GM13977 (cell line): ENCODE results near the gene LEF1.
"Not testable (repeated sequence)": the region's sequence is repeated elsewhere in the genome, so short reads cannot be mapped to it uniquely, and the experiment has no call there.

Experiments
- DNase-seq: peaks from one replicate; pipeline ENCODE4 v3.0.0; 2012; ENCODE audit warnings: low spot score
- CTCF ChIP-seq: IDR thresholded peaks from 2 replicates; pipeline ENCODE4 v1.5.1; 2012; ENCODE audit warnings: mild to moderate bottlenecking, control low read depth; ENCODE audit not compliant: insufficient read depth; ENCODE audit errors: extremely low read depth, missing control alignments
- in situ Hi-C: fragments of 300-500 bp; cut with MboI; formaldehyde crosslinking; loops from one replicate; pipeline ENCODE4 v1.12.0; 2022; ENCODE audit warnings: low sequenced_read_pairs, low pct_unique_long_range_greater_than_20kb, mixed read lengths, inconsistent platforms; ENCODE audit not compliant: unreplicated experiment

Gene LEF1

GRCh38 chr4:108013955-108014354 lies 154.8 kb downstream of the LEF1 start:
- in situ Hi-C loops = no loop called here
- DNase-seq = no peak
- no peak for TF ChIP-seq CTCF

GRCh38 chr4:108013327-108013726 lies 155.4 kb downstream of the LEF1 start:
- DNase-seq = no peak
- in situ Hi-C loops = no loop called here
- TF ChIP-seq CTCF = no peak

- in situ Hi-C loops = not testable (repeated sequence)
Measured at GRCh38 chr4:108012382-108012781, 156.3 kb downstream of the LEF1 start.

GRCh38 chr4:108010167-108010566 lies 158.6 kb downstream of the LEF1 start:
- in situ Hi-C loops = no loop called here
- no peak for TF ChIP-seq CTCF
- DNase-seq = no peak

More at GRCh38 chr4:108012382-108012781, 156.3 kb downstream of the LEF1 start:
- DNase-seq = not testable (repeated sequence)

GRCh38 chr4:108008721-108009120 lies 160.0 kb downstream of the LEF1 start:
- no peak for TF ChIP-seq CTCF
- no peak for DNase-seq
- in situ Hi-C loops = no loop called here

GRCh38 chr4:108007984-108008383 lies 160.7 kb downstream of the LEF1 start:
- no peak for DNase-seq

GRCh38 chr4:108006361-108006760 lies 162.4 kb downstream of the LEF1 start:
- TF ChIP-seq CTCF = no peak
- no peak for DNase-seq
- in situ Hi-C loops = no loop called here

More at GRCh38 chr4:108007984-108008383, 160.7 kb downstream of the LEF1 start:
- TF ChIP-seq CTCF = no peak
- in situ Hi-C loops = no loop called here
